H9 (cell line): ENCODE data around the gene DOK1. TPM values are rescaled to one million over a fixed set of nuclear protein-coding genes. Genes with fewer than 3 reads are reported as not detected.
A peak's percentile ranks its signal among the peaks of the same experiment; 100 is the strongest.

Experiments
- DNase-seq: peaks from one replicate; pipeline ENCODE4 v3.0.0-alpha.2; 2017
- H2AFZ ChIP-seq: one replicate; pipeline ENCODE4 v1.6.1; 2013; ENCODE audit warnings: mild to moderate bottlenecking, low read length, control low read depth, moderate library complexity
- H2AK5ac ChIP-seq: 2 replicates; pipeline ENCODE4 v1.6.1; 2013; ENCODE audit warnings: low read length, control low read depth, mixed read lengths; ENCODE audit not compliant: insufficient read length
- H2BK120ac ChIP-seq: one replicate; pipeline ENCODE4 v1.6.1; 2013; ENCODE audit warnings: low read depth, mild to moderate bottlenecking, low read length, control low read depth, inconsistent platforms; ENCODE audit not compliant: poor library complexity, severe bottlenecking
- H2BK12ac ChIP-seq: 2 replicates; pipeline ENCODE4 v1.6.1; 2013; ENCODE audit warnings: low read length, control low read depth, mixed read lengths, low read depth; ENCODE audit not compliant: insufficient read length
- H2BK15ac ChIP-seq: 2 replicates; pipeline ENCODE4 v1.6.1; 2013; ENCODE audit warnings: low read depth, low read length, control low read depth
- H2BK20ac ChIP-seq: one replicate; pipeline ENCODE4 v1.6.1; 2013; ENCODE audit warnings: low read depth, mild to moderate bottlenecking, low read length, control low read depth, inconsistent platforms; ENCODE audit not compliant: poor library complexity, severe bottlenecking
- H2BK5ac ChIP-seq: 2 replicates; pipeline ENCODE4 v1.6.1; 2013; ENCODE audit warnings: low read length, control low read depth, mixed read lengths; ENCODE audit not compliant: insufficient read length
- H3K14ac ChIP-seq: 2 replicates; pipeline ENCODE4 v1.6.1; 2013; ENCODE audit warnings: low read length, control low read depth; ENCODE audit not compliant: insufficient read depth
- H3K18ac ChIP-seq: 2 replicates; pipeline ENCODE4 v1.6.1; 2013; ENCODE audit warnings: low read depth, mild to moderate bottlenecking, mixed read lengths, low read length, control low read depth; ENCODE audit not compliant: insufficient read length
- H3K23ac ChIP-seq: 2 replicates; pipeline ENCODE4 v1.6.1; 2013; ENCODE audit warnings: low read length, control low read depth, mixed read lengths, low read depth; ENCODE audit not compliant: insufficient read length
- H3K23me2 ChIP-seq: 2 replicates; pipeline ENCODE4 v1.6.1; 2013; ENCODE audit warnings: low read depth, mild to moderate bottlenecking, mixed read lengths, low read length, control low read depth; ENCODE audit not compliant: insufficient read length, poor library complexity, severe bottlenecking
- H3K27ac ChIP-seq: 2 replicates; pipeline ENCODE4 v1.5.1; 2013; ENCODE audit warnings: low read length, control low read depth, mixed read lengths, low read depth; ENCODE audit not compliant: insufficient read length
- H3K27me3 ChIP-seq: 2 replicates; pipeline ENCODE4 v1.6.1; 2013; ENCODE audit warnings: low read length, control low read depth, inconsistent platforms; ENCODE audit not compliant: insufficient read depth
- H3K4ac ChIP-seq: 2 replicates; pipeline ENCODE4 v1.6.1; 2013; ENCODE audit warnings: low read depth, mild to moderate bottlenecking, control low read depth, inconsistent platforms, low read length, moderate library complexity
- H3K4me1 ChIP-seq: 2 replicates; pipeline ENCODE4 v1.6.1; 2013; ENCODE audit warnings: low read length, control low read depth, inconsistent platforms; ENCODE audit not compliant: insufficient read depth
- H3K4me2 ChIP-seq: 2 replicates; pipeline ENCODE4 v1.6.1; 2013; ENCODE audit warnings: low read length, control low read depth, mixed read lengths; ENCODE audit not compliant: insufficient read length, insufficient read depth
- H3K56ac ChIP-seq: 2 replicates; pipeline ENCODE4 v1.6.1; 2013; ENCODE audit warnings: low read depth, mild to moderate bottlenecking, mixed read lengths, low read length, control low read depth; ENCODE audit not compliant: insufficient read length
- H3K79me1 ChIP-seq: 2 replicates; pipeline ENCODE4 v1.6.1; 2013; ENCODE audit warnings: low read depth, mild to moderate bottlenecking, moderate library complexity, low read length, control low read depth, inconsistent platforms; ENCODE audit not compliant: insufficient read depth, poor library complexity, severe bottlenecking
- H3K79me2 ChIP-seq: 2 replicates; pipeline ENCODE4 v1.6.1; 2013; ENCODE audit warnings: low read length, control low read depth, inconsistent platforms; ENCODE audit not compliant: insufficient read depth
- H3K9ac ChIP-seq: 2 replicates; pipeline ENCODE4 v1.6.1; 2013; ENCODE audit warnings: low read length, control low read depth, mixed read lengths; ENCODE audit not compliant: insufficient read length; ENCODE audit errors: extremely low read depth
- H3K9me3 ChIP-seq: one replicate; pipeline ENCODE4 v1.6.1; 2013; ENCODE audit warnings: low read depth, low read length, inconsistent platforms; ENCODE audit not compliant: control insufficient read depth
- H3T11ph ChIP-seq: one replicate; pipeline ENCODE4 v1.6.1; 2013; ENCODE audit warnings: mild to moderate bottlenecking, low read length, control low read depth, inconsistent platforms
- H4K20me1 ChIP-seq: one replicate; pipeline ENCODE4 v1.6.1; 2013; ENCODE audit not compliant: control insufficient read depth, insufficient read length, insufficient read depth
- H4K5ac ChIP-seq: 2 replicates; pipeline ENCODE4 v1.6.1; 2013; ENCODE audit warnings: low read depth, mild to moderate bottlenecking, mixed read lengths, low read length, control low read depth; ENCODE audit not compliant: insufficient read length
- H4K8ac ChIP-seq: replicated peaks from 2 replicates; pipeline ENCODE4 v1.6.1; 2013; ENCODE audit warnings: low read length, control low read depth, mixed read lengths, low read depth; ENCODE audit not compliant: insufficient read length
- H4K91ac ChIP-seq: 2 replicates; pipeline ENCODE4 v1.6.1; 2013; ENCODE audit warnings: low read depth, mild to moderate bottlenecking, moderate library complexity, mixed read lengths, low read length, control low read depth; ENCODE audit not compliant: insufficient read length
- H3K27ac Mint-ChIP-seq, 3 experiments: 2 replicates in 2 of 3; 3 replicates in 1 of 3; pipeline ENCODE4 v1.8.0; 2020 to 2021; ENCODE audit warnings: mixed read lengths in 3 of 3, mild to moderate bottlenecking in 1 of 3, moderate library complexity in 1 of 3
- H3K27me3 Mint-ChIP-seq: 2 replicates; pipeline ENCODE4 v1.8.0; 2021; ENCODE audit warnings: low read depth, mild to moderate bottlenecking, moderate library complexity, mixed read lengths
- H3K36me3 Mint-ChIP-seq, 3 experiments: 2 replicates in 2 of 3; 3 replicates in 1 of 3; pipeline ENCODE4 v1.8.0; 2020 to 2021; ENCODE audit warnings: low read depth in 3 of 3, mixed read lengths in 3 of 3; ENCODE audit not compliant: insufficient read depth in 1 of 3
- H3K4me1 Mint-ChIP-seq, 2 experiments: 2 replicates each; pipeline ENCODE4 v1.8.0; 2020; ENCODE audit warnings: mixed read lengths in 2 of 2
- H3K4me3 Mint-ChIP-seq, 2 experiments: 2 replicates in 1 of 2; 3 replicates in 1 of 2; pipeline ENCODE4 v1.8.0; 2020 to 2021; ENCODE audit warnings: mild to moderate bottlenecking in 2 of 2, mixed read lengths in 2 of 2, moderate library complexity in 1 of 2
- H3K9me3 Mint-ChIP-seq, 2 experiments: 2 replicates in 1 of 2; 3 replicates in 1 of 2; pipeline ENCODE4 v1.8.0; 2020; ENCODE audit warnings: mild to moderate bottlenecking in 2 of 2, mixed read lengths in 2 of 2, moderate library complexity in 1 of 2
- WGBS: extraction: QIAGEN DNeasy Blood & Tissue Kit; methylation state at CpG from one replicate; pipeline ENCODE4 v1.1.7; 2013; ENCODE audit warnings: missing lambda C conversion rate, low lambda C conversion rate, mixed read lengths; ENCODE audit not compliant: insufficient read length; ENCODE audit errors: extremely low coverage; 5-methylcytosine and 5-hydroxymethylcytosine counted together
- total RNA-seq: library from RNA; stranded (reverse); gene quantifications from 2 replicates; pipeline ENCODE4 v1.2.1, GENCODE V29; 2021
- TF ChIP-seq, protein P1 (sequence below): fragments of 200-600 bp; sonication (generic); conservative IDR thresholded peaks from 3 replicates; pipeline ENCODE4 v1.8.0; 2021; ENCODE audit warnings: antibody characterized with exemption, mild to moderate bottlenecking

The DOK1 gene
- total RNA-seq, 1 experiment from 2014 or later, result 16.0 TPM

DNA sequence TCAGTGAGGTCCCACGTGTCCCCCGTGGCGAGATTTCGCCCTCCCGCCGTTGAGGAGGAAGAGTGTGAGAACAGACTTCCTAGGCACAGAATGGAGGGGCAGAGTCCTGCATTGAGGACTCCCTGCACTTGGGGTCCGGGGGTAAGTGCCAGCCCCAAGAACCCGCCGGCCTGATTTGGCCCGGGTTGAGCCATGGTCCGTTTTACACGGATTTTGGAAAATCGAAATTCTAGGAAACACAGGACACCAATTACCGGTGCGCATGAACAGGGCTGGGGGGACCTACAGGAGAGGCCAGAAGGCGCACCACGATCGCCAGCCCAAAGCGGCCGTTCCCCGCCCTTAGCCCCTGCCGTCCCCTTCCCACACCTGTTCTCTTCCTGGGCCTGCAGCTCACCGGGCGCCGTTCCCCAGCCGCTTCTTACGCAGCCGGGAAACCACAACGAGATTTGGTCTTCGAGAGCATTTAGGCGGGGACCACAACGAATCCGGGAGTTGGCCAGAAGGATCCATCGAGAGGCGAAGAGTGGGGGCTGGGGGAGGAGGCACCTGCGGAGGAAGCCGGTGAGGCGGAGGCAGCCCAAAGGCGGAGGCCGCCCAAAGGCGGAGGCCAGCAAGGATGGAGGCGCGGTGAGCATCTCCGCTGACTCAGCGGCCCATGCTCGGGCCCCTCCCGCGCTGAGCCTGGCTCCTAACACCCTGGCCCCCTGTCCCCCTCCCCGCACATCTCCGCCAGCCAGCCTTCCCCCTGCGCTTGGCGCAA, 40.7 kb upstream of the DOK1 start:
- no peaks in the 10 kb centered on the region for H4K20me1 ChIP-seq
- H3K23ac ChIP-seq, result no peak overlapping the region
- no peaks in the 10 kb centered on the region for H3K9me3 ChIP-seq
- peaks cover 13 to 17% of the 10 kb centered on the region in 2 experiments for H3K9me3 Mint-ChIP-seq
- H3K4me2 ChIP-seq, result peak overlapping the region; percentile 49
- no peak overlapping the region for H4K8ac ChIP-seq
- no peak overlapping the region for H2AFZ ChIP-seq
- DNase-seq, result peak; percentile 54
- TF ChIP-seq, protein P1, sequence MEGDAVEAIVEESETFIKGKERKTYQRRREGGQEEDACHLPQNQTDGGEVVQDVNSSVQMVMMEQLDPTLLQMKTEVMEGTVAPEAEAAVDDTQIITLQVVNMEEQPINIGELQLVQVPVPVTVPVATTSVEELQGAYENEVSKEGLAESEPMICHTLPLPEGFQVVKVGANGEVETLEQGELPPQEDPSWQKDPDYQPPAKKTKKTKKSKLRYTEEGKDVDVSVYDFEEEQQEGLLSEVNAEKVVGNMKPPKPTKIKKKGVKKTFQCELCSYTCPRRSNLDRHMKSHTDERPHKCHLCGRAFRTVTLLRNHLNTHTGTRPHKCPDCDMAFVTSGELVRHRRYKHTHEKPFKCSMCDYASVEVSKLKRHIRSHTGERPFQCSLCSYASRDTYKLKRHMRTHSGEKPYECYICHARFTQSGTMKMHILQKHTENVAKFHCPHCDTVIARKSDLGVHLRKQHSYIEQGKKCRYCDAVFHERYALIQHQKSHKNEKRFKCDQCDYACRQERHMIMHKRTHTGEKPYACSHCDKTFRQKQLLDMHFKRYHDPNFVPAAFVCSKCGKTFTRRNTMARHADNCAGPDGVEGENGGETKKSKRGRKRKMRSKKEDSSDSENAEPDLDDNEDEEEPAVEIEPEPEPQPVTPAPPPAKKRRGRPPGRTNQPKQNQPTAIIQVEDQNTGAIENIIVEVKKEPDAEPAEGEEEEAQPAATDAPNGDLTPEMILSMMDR, result no peak
- no peak overlapping the region for H4K5ac ChIP-seq
- H3K27ac ChIP-seq, result no peak overlapping the region
- no peak overlapping the region for H2BK12ac ChIP-seq
- no peaks in the 10 kb centered on the region for H3K79me2 ChIP-seq
- H3K27ac Mint-ChIP-seq, result no peak overlapping the region
- H3K27me3 Mint-ChIP-seq, result peaks cover 96% of the 10 kb centered on the region
- H2AK5ac ChIP-seq, result no peak overlapping the region
- H3K18ac ChIP-seq, result no peak overlapping the region
- H3T11ph ChIP-seq, result no peak overlapping the region
- H3K27me3 ChIP-seq, result peaks cover 83% of the 10 kb centered on the region
- no peaks in the 10 kb centered on the region for H3K79me1 ChIP-seq
- H2BK5ac ChIP-seq, result no peak overlapping the region
- no peak overlapping the region for H2BK15ac ChIP-seq
- H3K4me1 Mint-ChIP-seq, result peaks cover 12 to 15% of the 10 kb centered on the region in 2 experiments
- H3K56ac ChIP-seq, result no peak overlapping the region
- no peak overlapping the region for H2BK20ac ChIP-seq
- peak overlapping the region; percentile 34 to 74 for H3K4me3 Mint-ChIP-seq
- H3K23me2 ChIP-seq, result peaks cover 19% of the 10 kb centered on the region
- H3K4ac ChIP-seq, result no peak overlapping the region
- peaks cover 5 to 8% (median 6%) of the 10 kb centered on the region in 3 experiments; a peak in 6 of 7 replicates for H3K36me3 Mint-ChIP-seq
- H3K4me1 ChIP-seq, result no peaks in the 10 kb centered on the region
- no CpG with 5 or more reads among the region's 52 CpGs for WGBS
- H4K91ac ChIP-seq, result no peak overlapping the region
- no peak overlapping the region for H3K14ac ChIP-seq
- H2BK120ac ChIP-seq, result no peak overlapping the region
- no peak overlapping the region for H3K9ac ChIP-seq
